Adrenal gland (tissue), 12 donors: ENCODE results near the gene GTF2H2C. TPM values are rescaled to one million over a fixed set of nuclear protein-coding genes. Genes with fewer than 3 reads are reported as not detected.

Experiments used
- polyA plus RNA-seq, 3 donors: library from polyadenylated mRNA; stranded (reverse); fragments of 200-250 nt in 2 of 3; fragments of 350-450 nt in 1 of 3; fragmentation: Illumina TruSeq in 1 of 3; extraction: RNeasy Lipid Tissue Mini Kit (QIAGEN cat#74804) in 1 of 3; gene quantifications; one replicate each; pipeline ENCODE4 v1.2.3, GENCODE V29; 2013 to 2014
- small RNA-seq, 2 donors: library from RNA; depleted of rRNA; stranded (forward); fragments of <200 nt; gene quantifications; one replicate each; pipeline ENCODE3, GENCODE V24; 2016
- total RNA-seq, 9 donors: library from RNA; depleted of rRNA in 4 of 9; stranded (reverse); fragments of >200 nt in 4 of 9; fragments of 120-200 nt in 1 of 9; fragmentation: NEBNext Ultra II Directional in 1 of 9; extraction: Animal tissue kit (Norgen Biotek cat#: 25700) in 1 of 9; gene quantifications; one replicate each; pipeline versions ENCODE4 v1.1.0 to v1.2.4, GENCODE V29; 2013 to 2023
- donor health status: healthy with polysubstance abuse.
- donor health status: Bipolar disorder and iron deficiency.
- donor health status: DM: yes; HTN: yes; CAD: no.
- donor health status: DM: no; HTN: no; CAD: no.
- donor health status: DM: no; HTN: no; CAD: no.
- donor health status: DM: yes; HTN: yes; CAD: no.

Gene GTF2H2C
- total and polyA plus RNA-seq, 12 donors = 7.8 to 38.2 (median 16.7) TPM

Small RNA genes lying within 50 kb of the gene (small RNA-seq; reads per million reads assigned to genes)
- gene RNU6-724P = 0 reads per million in 2 donors

Other genes starting within 250 kb of the GTF2H2C start
- 10 to 100 TPM in 4 of 9 donors, 1 to 10 TPM in 5; 4.4 to 13.3 (median 9.0) TPM for gene CCDC125, start 227.4 kb upstream of the GTF2H2C start, total RNA-seq
- gene CCDC125, start 227.4 kb upstream of the GTF2H2C start, polyA plus RNA-seq = 1 to 10 TPM; 2.7 to 8.8 (median 4.7) TPM
- 100 to 1,000 TPM in 1 of 9 donors, 10 to 100 TPM in 7, 1 to 10 TPM in 1; 9.6 to 105 (median 33.4) TPM for gene AK6, start 190.7 kb upstream of the GTF2H2C start, total RNA-seq
- 100 to 1,000 TPM in 1 of 3 donors, 10 to 100 TPM in 2; 63.5 to 190 (median 66.1) TPM for gene AK6, start 190.7 kb upstream of the GTF2H2C start, polyA plus RNA-seq
- gene TAF9, start 190.7 kb upstream of the GTF2H2C start, total RNA-seq = 10 to 100 TPM; 32.1 to 92.3 (median 56.8) TPM
- 100 to 1,000 TPM in 1 of 3 donors, 10 to 100 TPM in 2; 55.1 to 152 (median 59.5) TPM for gene TAF9, start 190.7 kb upstream of the GTF2H2C start, polyA plus RNA-seq
- 10 to 100 TPM; 16.7 to 27.3 (median 20.9) TPM for gene RAD17, start 190.4 kb upstream of the GTF2H2C start, total RNA-seq
- 10 to 100 TPM; 10.4 to 33.6 (median 16.6) TPM for gene RAD17, start 190.4 kb upstream of the GTF2H2C start, polyA plus RNA-seq
- gene MARVELD2, start 145.1 kb upstream of the GTF2H2C start, total RNA-seq = 1 to 10 TPM in 3 of 9 donors, under 1 TPM in 6; 0.27 to 1.6 (median 0.94) TPM
- gene MARVELD2, start 145.1 kb upstream of the GTF2H2C start, polyA plus RNA-seq = under 1 TPM; 0.16 to 0.46 (median 0.17) TPM
- 1 to 10 TPM in 5 of 9 donors, under 1 TPM in 4; 0.16 to 3.0 (median 1.3) TPM for gene OCLN, start 67.4 kb upstream of the GTF2H2C start, total RNA-seq
- gene OCLN, start 67.4 kb upstream of the GTF2H2C start, polyA plus RNA-seq = 1 to 10 TPM in 1 of 3 donors, under 1 TPM in 2; 0.35 to 8.8 (median 0.77) TPM